HL-60 (cell line): ENCODE data around the gene ATP5MK.

Source experiments
- CTCF ChIP-seq: IDR thresholded peaks from one replicate; pipeline ENCODE4 v1.5.1; 2011; ENCODE audit warnings: low read length, control low read depth, inconsistent platforms; ENCODE audit not compliant: insufficient read depth
- GABPA ChIP-seq: IDR thresholded peaks from 2 replicates; pipeline ENCODE4 v1.6.1; 2012; ENCODE audit warnings: low read depth
- POLR2AphosphoS5 ChIP-seq: IDR thresholded peaks from 2 replicates; pipeline ENCODE4 v1.6.1; 2012; ENCODE audit warnings: low read depth
- REST ChIP-seq: IDR thresholded peaks from 2 replicates; pipeline ENCODE4 v1.6.1; 2012; ENCODE audit warnings: low read depth; ENCODE audit not compliant: insufficient replicate concordance
- SPI1 ChIP-seq: IDR thresholded peaks from 2 replicates; pipeline ENCODE4 v1.6.1; 2012; ENCODE audit warnings: low read depth, mild to moderate bottlenecking, borderline replicate concordance

DNA sequence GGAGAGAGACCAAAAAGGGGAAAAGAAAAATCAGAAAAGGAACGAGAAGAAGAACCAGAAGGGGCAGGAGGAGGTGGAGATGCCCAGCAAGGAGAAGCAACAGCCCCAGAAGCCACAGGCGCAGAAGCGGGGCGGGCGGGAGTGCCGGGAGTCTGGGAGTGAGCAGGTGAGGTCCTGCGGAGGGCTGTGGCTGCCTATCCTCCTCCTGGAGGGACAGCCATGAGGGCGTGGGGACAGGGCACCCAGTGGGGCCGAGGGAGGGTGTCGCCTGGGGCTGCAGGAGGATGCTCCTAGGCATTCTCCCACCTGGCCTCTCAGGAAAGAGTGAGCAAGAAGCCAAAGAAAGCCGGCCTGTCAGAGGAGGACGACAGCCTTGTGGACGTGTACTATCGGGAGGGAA, 44.1 kb upstream of the ATP5MK start:
- TF ChIP-seq CTCF = no peak
- TF ChIP-seq POLR2AphosphoS5 = no peak
- no peak for TF ChIP-seq GABPA
- no peak for TF ChIP-seq REST
- TF ChIP-seq SPI1 = no peak
